ENCODE results near the gene NUAK1. TPM values are rescaled to one million over a fixed set of nuclear protein-coding genes. Genes with fewer than 3 reads are reported as not detected.

The NUAK1 gene
- total RNA-seq, 2 experiments from 2014 or later, result 0.03 TPM; not detected in 1

GRCh38 chr12:106106061-106106566, 32.6 kb downstream of the NUAK1 start:
- ChIA-PET POLR2A (no interaction called here), CTCF (ENCODE audit: unreplicated experiment) (no interaction called here)
- Histone ChIP-seq H3K4me1 (ENCODE audit: insufficient read depth, low read length, poor library complexity, severe bottlenecking) (no peaks in the 10 kb centered on the region), H3K9me3 (ENCODE audit: low read length) (no peaks in the 10 kb centered on the region), H3K36me3 (ENCODE audit: insufficient read depth, low read length) (no peaks in the 10 kb centered on the region), H2AFZ (ENCODE audit: low read length) (no peak overlapping the region), H3K4me3 (ENCODE audit: low read depth, low read length, poor library complexity, severe bottlenecking) (no peak overlapping the region), H3K9me2 (ENCODE audit: insufficient read depth, low read length) (no peaks in the 10 kb centered on the region), H3K4me2 (ENCODE audit: low read length) (no peak overlapping the region), H3K79me2 (ENCODE audit: insufficient read depth, low read depth, low read length) (no peaks in the 10 kb centered on the region), H4K20me1 (ENCODE audit: insufficient read depth, low read length) (no peaks in the 10 kb centered on the region), H3K27ac (ENCODE audit: low read depth, low read length, poor library complexity, severe bottlenecking) (no peak overlapping the region)
- intact Hi-C loops (cut with micrococcal nuclease; ENCODE audit: unreplicated experiment), result no loop called here
- BruUV-seq (replicated peaks), result no TSS peak
- DNase-seq (ENCODE audit: low spot score), result no peak
- TF ChIP-seq EZH2phosphoT487 (IDR thresholded peaks at IDR 0.05; ENCODE audit: borderline replicate concordance, low read depth, low read length), result no peak
- TF ChIP-seq CTCF (conservative IDR thresholded peaks at IDR 0.05; ENCODE audit: low read length), result no peak

- POLR2A ChIA-PET, result interaction anchor here (0.8 kb wide), 1 partner anchor 14 kb away, joined by 3 read pairs; no protein-coding TSS in a partner anchor
- intact Hi-C loops (cut with micrococcal nuclease; ENCODE audit: unreplicated experiment), result no loop called here
Measured at GRCh38 chr12:106101803-106102202, 37.0 kb downstream of the NUAK1 start.

More at GRCh38 chr12:106101803-106102202, 37.0 kb downstream of the NUAK1 start:
- Histone ChIP-seq H3K9me3 (ENCODE audit: low read length) (no peaks in the 10 kb centered on the region), H3K4me2 (ENCODE audit: low read length) (no peak overlapping the region), H3K9me2 (ENCODE audit: insufficient read depth, low read length) (no peaks in the 10 kb centered on the region), H4K20me1 (ENCODE audit: insufficient read depth, low read length) (no peaks in the 10 kb centered on the region), H3K27ac (ENCODE audit: low read depth, low read length, poor library complexity, severe bottlenecking) (no peak overlapping the region), H3K4me1 (ENCODE audit: insufficient read depth, low read length, poor library complexity, severe bottlenecking) (no peaks in the 10 kb centered on the region), H3K36me3 (ENCODE audit: insufficient read depth, low read length) (no peaks in the 10 kb centered on the region), H2AFZ (ENCODE audit: low read length) (no peak overlapping the region), H3K79me2 (ENCODE audit: insufficient read depth, low read depth, low read length) (no peaks in the 10 kb centered on the region), H3K4me3 (ENCODE audit: low read depth, low read length, poor library complexity, severe bottlenecking) (no peak overlapping the region)
- BruUV-seq (replicated peaks), result no TSS peak
- TF ChIP-seq CTCF (conservative IDR thresholded peaks at IDR 0.05; ENCODE audit: low read length) (no peak), EZH2phosphoT487 (IDR thresholded peaks at IDR 0.05; ENCODE audit: borderline replicate concordance, low read depth, low read length) (no peak)
- CTCF ChIA-PET (ENCODE audit: unreplicated experiment), result no interaction called here
- DNase-seq (ENCODE audit: low spot score), result no peak
